Stimulated activated CD4-positive, alpha-beta T cell treated with anti-CD3 and anti-CD28 coated beads, Interleukin-15, amount 100 ng/mL, for 24 hours (primary cell): ENCODE data around the gene NSUN6.
"Not testable (repeated sequence)": the region's sequence is repeated elsewhere in the genome, so short reads cannot be mapped to it uniquely, and the experiment has no call there.

Experiments
- DNase-seq: peaks from one replicate; pipeline ENCODE4 v3.0.0-alpha.2; 2020

NSUN6 gene

DNA sequence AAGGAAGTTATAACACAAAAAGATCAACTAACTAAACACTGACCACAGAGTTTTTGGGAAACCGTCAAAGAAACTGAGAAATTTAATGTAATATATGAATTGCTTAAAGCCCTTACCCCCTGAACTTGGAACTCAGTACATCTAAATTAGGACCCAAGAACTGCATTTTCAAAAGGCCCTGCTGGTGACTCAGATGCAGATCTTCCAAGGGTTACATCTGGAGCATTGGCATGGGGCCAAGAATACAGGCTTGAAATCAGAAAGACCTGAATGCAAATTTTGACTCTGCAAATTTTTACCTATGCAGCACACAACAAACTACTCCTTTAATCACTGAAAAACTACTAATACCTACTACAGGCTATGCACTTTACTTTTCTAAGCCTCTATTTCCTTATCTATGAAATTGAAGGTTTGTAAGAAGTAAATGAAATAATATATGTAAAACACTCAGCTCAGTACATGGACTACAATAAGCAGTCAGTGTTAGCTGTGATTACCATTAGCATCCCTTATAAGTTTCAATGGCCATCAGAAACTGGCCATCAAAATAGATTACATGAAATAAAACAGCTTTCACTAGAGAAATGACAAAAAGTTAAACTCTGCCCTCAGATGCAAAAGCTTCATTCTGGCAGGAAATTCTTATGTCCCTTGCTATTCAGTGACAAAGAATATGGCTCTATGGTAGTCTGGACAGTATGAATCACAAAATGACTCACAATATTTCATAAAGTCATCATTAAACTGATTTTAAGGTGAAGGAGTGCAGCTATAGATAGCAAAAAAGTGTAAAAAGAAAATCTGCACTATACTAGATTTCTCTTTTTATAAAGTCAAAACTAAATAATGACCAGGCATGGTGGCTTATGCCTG lies 43.6 kb downstream of the NSUN6 start:
- DNase-seq: peak; percentile 19

GRCh38 chr10:18606051-18606695 lies 45.2 kb downstream of the NSUN6 start:
- DNase-seq: no peak

DNA sequence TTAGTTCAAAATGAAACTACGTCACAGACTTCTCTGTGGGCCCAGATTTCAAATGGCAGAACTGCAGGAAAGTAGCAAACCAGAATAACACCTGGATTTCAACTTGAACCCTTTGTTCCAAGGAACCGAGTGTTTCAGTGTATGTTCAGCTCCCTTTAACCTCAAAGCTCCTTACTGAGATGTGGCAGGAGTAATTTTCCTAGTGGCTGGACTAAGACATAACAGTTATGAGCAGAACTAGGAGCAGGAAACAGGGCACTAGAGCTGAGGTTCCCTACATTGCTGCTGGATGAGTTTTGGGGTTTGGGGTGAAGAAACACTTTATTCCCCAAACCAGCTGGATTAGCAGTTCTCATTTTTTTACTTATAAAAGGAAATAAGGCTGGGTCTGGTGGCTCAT lies 50.1 kb downstream of the NSUN6 start:
- no peak for DNase-seq

GRCh38 chr10:18599392-18599791 lies 52.0 kb downstream of the NSUN6 start:
- no peak for DNase-seq

- no peak for DNase-seq
These were observed 56.7 kb downstream of the NSUN6 start for GRCh38 chr10:18594574-18595156.

DNA sequence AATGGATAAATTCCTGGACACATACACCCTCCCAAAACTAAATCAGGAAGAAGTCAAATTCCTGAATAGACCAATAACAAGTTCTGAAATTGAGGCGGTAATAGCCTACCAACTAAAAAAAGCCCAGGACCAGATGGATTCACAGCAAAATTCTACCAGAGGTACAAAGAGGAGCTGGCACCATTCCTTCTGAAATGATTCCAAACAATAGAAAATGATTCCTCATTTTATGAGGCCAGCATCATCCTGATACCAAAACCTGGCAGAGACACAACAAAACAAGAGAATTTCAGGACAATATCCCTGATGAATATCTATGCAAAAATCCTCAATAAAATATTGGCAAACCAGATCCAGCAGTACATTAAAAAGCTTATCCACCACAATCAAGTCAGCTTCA lies 60.2 kb downstream of the NSUN6 start:
- not testable (repeated sequence) for DNase-seq

DNA sequence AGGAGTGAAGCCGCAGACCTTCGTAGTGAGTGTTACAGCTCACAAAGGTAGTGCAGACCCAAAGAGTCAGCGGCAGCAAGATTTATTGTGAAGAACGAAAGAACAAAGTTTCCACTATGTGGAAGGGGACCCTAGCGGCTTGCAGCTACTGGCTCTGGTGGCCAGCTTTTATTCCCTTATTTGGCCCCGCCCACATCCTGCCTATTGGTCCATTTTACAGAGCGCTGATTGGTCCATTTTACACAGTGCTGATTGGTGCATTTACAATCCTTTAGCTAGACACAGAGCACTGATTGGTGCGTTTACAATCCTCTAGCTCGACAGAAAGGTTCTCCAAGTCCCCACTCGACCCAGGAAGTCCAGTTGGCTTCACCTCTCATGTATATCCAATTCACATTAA lies 64.8 kb downstream of the NSUN6 start:
- DNase-seq: not testable (repeated sequence)

GRCh38 chr10:18583575-18584270 lies 67.7 kb downstream of the NSUN6 start:
- no peak for DNase-seq

DNA sequence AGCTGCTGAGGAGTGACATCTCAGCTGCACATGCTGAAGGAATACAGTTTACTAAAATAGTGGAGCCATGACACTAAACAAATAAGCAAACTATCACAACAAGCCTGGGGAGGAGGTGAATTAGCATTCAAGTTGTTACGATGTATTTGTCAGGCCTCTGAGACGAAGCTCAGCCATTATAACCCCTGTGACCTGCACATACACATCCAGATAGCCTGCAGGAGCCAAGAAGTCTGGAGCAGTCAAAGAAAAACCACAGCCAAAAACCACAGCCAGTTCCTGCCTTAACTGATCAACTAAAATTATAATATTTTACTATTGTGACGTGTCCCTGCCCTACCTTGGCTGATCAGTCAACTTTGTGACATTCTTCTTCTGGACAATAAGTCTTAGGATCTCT lies 68.6 kb downstream of the NSUN6 start:
- DNase-seq: no peak

DNA sequence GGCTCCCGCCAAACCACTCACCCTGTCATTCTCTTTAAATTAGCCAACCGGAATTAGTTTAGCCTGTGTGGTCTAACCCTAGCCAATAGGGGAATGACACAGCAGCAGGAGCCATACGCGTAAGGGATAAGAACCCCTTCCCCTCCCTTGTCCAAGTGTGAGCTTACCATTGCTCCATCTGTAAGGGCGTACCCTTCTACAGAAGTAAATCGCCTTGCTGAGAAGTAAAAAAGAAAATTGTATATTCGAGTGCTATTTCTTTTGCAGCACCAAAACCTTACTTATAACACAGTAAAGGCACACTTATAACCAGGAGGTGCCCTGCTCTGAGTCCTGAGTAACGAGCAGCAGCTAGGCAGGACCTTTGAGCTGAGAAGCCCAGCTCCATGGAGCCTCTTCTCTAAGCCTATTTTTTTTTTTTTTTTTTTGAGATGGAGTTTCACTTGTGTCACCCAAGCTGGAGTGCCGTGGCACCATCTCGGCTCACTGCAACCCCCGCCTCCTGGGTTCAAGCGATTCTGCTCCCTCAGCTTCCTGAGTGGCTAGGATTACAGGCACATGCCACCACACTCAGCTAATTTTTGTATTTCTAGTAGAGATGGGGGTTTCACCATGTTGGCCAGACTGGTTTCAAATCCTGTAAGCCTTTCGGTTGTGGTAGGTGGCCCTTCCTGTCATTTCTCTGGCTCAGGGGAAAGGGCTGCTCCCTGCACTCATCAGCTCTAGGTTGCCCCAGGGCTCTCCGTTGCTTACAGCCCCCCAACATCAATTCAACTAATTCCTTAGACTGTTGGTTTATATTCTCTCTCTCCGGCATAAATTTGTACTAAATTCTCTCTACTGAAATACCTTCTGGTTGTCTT lies 73.3 kb downstream of the NSUN6 start:
- DNase-seq: no peak

GRCh38 chr10:18576586-18576985 lies 74.8 kb downstream of the NSUN6 start:
- DNase-seq: no peak

GRCh38 chr10:18572959-18573561 lies 78.3 kb downstream of the NSUN6 start:
- DNase-seq: no peak

DNA sequence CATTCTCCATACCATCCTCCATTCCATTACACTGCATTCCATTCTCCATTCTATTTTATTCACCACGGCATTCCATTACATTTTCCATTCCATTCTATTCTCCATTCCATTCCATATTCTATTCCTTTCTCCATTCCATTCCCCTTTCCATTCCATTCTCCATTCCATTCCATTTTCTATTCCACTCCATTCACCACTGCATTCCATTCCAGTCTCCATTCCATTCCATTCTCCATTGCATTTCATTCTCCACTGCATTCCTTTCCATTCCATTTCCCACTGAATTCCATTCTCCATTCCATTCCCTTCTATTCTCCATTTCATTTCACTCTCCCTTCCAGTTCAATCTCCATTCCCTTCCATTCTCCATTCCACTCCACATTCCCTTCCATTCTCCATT lies 79.6 kb downstream of the NSUN6 start:
- no peak for DNase-seq

DNA sequence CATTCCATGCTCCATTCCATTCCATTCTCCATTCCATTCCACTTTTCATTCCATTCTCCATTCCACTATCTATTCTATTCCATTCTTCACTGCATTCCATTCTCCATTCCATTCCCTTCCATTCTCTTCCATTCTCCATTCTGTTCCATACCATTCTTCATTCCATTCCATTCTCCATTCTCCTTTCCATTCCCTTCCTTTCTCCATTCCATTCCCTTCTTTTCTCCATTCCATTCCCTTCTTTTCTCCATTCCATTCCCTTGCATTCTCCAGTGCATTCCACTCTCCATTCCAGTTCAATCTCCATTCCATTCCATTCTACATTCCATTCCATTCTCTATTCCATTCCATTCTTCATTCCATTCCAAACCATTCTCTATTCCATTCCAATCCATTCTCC lies 80.3 kb downstream of the NSUN6 start:
- no peak for DNase-seq

- not testable (repeated sequence) for DNase-seq
These were observed 81.0 kb downstream of the NSUN6 start for GRCh38 chr10:18570386-18570785.

GRCh38 chr10:18567343-18567856 lies 84.0 kb downstream of the NSUN6 start:
- DNase-seq: no peak

GRCh38 chr10:18566177-18566576 lies 85.2 kb downstream of the NSUN6 start:
- DNase-seq: no peak

GRCh38 chr10:18565006-18565405 lies 86.4 kb downstream of the NSUN6 start:
- no peak for DNase-seq

- DNase-seq: no peak
These were observed 88.2 kb downstream of the NSUN6 start for GRCh38 chr10:18563003-18563726.

- DNase-seq: no peak
These were observed 89.4 kb downstream of the NSUN6 start for GRCh38 chr10:18561861-18562551.
